HEK293 (cell line): ENCODE measurements around the gene PNPLA2.
A peak's percentile ranks its signal among the peaks of the same experiment; 100 is the strongest.

Experiments used
- CTCF ChIA-PET: fragments of 350-600 bp; formaldehyde crosslinking; extraction: SDS; loops from one replicate; lab custom pipeline; 2021; ENCODE audit warnings: antibody characterized with exemption; lab: Yijun Ruan, JAX
- POLR2A ChIA-PET: fragments of 300-600 bp; formaldehyde crosslinking; extraction: SDS; loops from one replicate; lab custom pipeline; 2020; ENCODE audit warnings: antibody characterized with exemption, inconsistent platforms; lab: Yijun Ruan, JAX
- H3K27ac ChIP-seq: fragments of 200-500 bp; sonication (Bioruptor generic); 2 replicates; pipeline ENCODE4 v1.5.1; 2014; ENCODE audit warnings: low read depth, low read length, control low read depth, inconsistent platforms; ENCODE audit errors: extremely low read depth
- H3K36me3 ChIP-seq, 2 experiments: fragments of 200-500 bp in 1 of 2; sonication (Bioruptor generic) in 1 of 2; 1 replicate in 1 of 2; 2 replicates in 1 of 2; pipeline ENCODE4 v1.5.1; 2014 to 2017; ENCODE audit warnings: inconsistent platforms in 2 of 2, low read length in 2 of 2; ENCODE audit not compliant: control insufficient read depth in 2 of 2, insufficient read depth in 1 of 2
- H3K4me1 ChIP-seq: fragments of 200-500 bp; sonication (Bioruptor generic); 2 replicates; pipeline ENCODE4 v1.5.1; 2014; ENCODE audit warnings: mild to moderate bottlenecking, low read length, inconsistent platforms; ENCODE audit not compliant: control insufficient read depth, insufficient read depth
- H3K4me3 ChIP-seq: 2 replicates; pipeline ENCODE4 v1.5.1; 2011; ENCODE audit warnings: low read depth, mild to moderate bottlenecking, control low read depth, low read length, moderate library complexity
- H3K9me3 ChIP-seq: fragments of 200-500 bp; sonication (Bioruptor generic); 2 replicates; pipeline ENCODE4 v1.5.1; 2014; ENCODE audit warnings: low read depth, low read length, inconsistent platforms; ENCODE audit not compliant: control insufficient read depth, insufficient read depth
- GLIS2 ChIP-seq: fragments of 450-650 bp; formaldehyde crosslinking; IDR thresholded peaks from 2 replicates; pipeline ENCODE4 v1.5.1; 2016; ENCODE audit warnings: missing biosample characterization, missing genetic modification characterization
- HOXC10 ChIP-seq: sonication (generic); formaldehyde crosslinking; IDR thresholded peaks from 2 replicates; pipeline ENCODE4 v1.8.1; 2023; ENCODE audit warnings: mild to moderate bottlenecking, missing genetic modification reagents
- MEIS1 ChIP-seq: sonication (generic); formaldehyde crosslinking; IDR thresholded peaks from 2 replicates; pipeline ENCODE4 v1.8.1; 2022; ENCODE audit warnings: missing genetic modification reagents, mild to moderate bottlenecking, borderline replicate concordance
- ZFP37 ChIP-seq: fragments of 450-650 bp; formaldehyde crosslinking; IDR thresholded peaks from 2 replicates; pipeline ENCODE4 v1.5.1; 2016; ENCODE audit warnings: missing biosample characterization, missing genetic modification characterization
- ZFP69B ChIP-seq: fragments of 450-650 bp; formaldehyde crosslinking; IDR thresholded peaks from 2 replicates; pipeline ENCODE4 v1.5.1; 2016; ENCODE audit warnings: missing biosample characterization, missing genetic modification characterization
- ZIC2 ChIP-seq: fragments of 450-650 bp; formaldehyde crosslinking; IDR thresholded peaks from 2 replicates; pipeline ENCODE4 v1.5.1; 2016; ENCODE audit warnings: missing biosample characterization, missing genetic modification characterization
- ZNF114 ChIP-seq: fragments of 450-650 bp; formaldehyde crosslinking; IDR thresholded peaks from 2 replicates; pipeline ENCODE4 v1.5.0; 2017; ENCODE audit warnings: missing biosample characterization, missing genetic modification characterization
- ZNF184 ChIP-seq: fragments of 450-650 bp; IDR thresholded peaks from 2 replicates; pipeline ENCODE4 v1.5.1; 2018; ENCODE audit warnings: missing biosample characterization, mild to moderate bottlenecking, missing genetic modification characterization
- ZNF19 ChIP-seq: fragments of 450-650 bp; formaldehyde crosslinking; IDR thresholded peaks from 2 replicates; pipeline ENCODE4; 2016; ENCODE audit warnings: missing biosample characterization, missing genetic modification characterization, low read depth
- ZNF335 ChIP-seq: fragments of 450-650 bp; formaldehyde crosslinking; conservative IDR thresholded peaks from 2 replicates; pipeline ENCODE4 v1.5.1; 2016; ENCODE audit warnings: missing biosample characterization, missing genetic modification characterization
- ZNF37A ChIP-seq: fragments of 450-650 bp; IDR thresholded peaks from 2 replicates; pipeline ENCODE4 v1.5.1; 2018; ENCODE audit warnings: missing biosample characterization, missing genetic modification characterization
- ZNF48 ChIP-seq: fragments of 450-650 bp; formaldehyde crosslinking; IDR thresholded peaks from 2 replicates; pipeline ENCODE4 v1.5.1; 2016; ENCODE audit warnings: missing biosample characterization, missing genetic modification characterization
- ZNF555 ChIP-seq: fragments of 450-650 bp; formaldehyde crosslinking; conservative IDR thresholded peaks from 2 replicates; pipeline ENCODE4 v1.5.1; 2017; ENCODE audit warnings: missing biosample characterization, mild to moderate bottlenecking, missing genetic modification characterization, inconsistent platforms
- ZNF600 ChIP-seq: fragments of 450-650 bp; formaldehyde crosslinking; IDR thresholded peaks from 2 replicates; pipeline ENCODE4 v1.5.1; 2016; ENCODE audit warnings: missing biosample characterization, missing genetic modification characterization
- ZNF610 ChIP-seq: fragments of 450-650 bp; formaldehyde crosslinking; IDR thresholded peaks from 2 replicates; pipeline ENCODE4 v1.5.1; 2016; ENCODE audit warnings: missing biosample characterization, missing genetic modification characterization, borderline replicate concordance
- ZNF626 ChIP-seq: fragments of 450-650 bp; sonication (Bioruptor Pico); formaldehyde crosslinking; IDR thresholded peaks from 2 replicates; pipeline ENCODE4 v1.5.1; 2018; ENCODE audit warnings: missing biosample characterization, missing genetic modification characterization, inconsistent platforms
- ZNF629 ChIP-seq: fragments of 450-650 bp; formaldehyde crosslinking; IDR thresholded peaks from 2 replicates; pipeline ENCODE4 v1.5.1; 2017; ENCODE audit warnings: missing biosample characterization, missing genetic modification characterization
- ZNF654 ChIP-seq: fragments of 450-650 bp; formaldehyde crosslinking; IDR thresholded peaks from 2 replicates; pipeline ENCODE4 v1.5.1; 2016; ENCODE audit warnings: low read depth, missing biosample characterization, missing genetic modification characterization
- ZNF670 ChIP-seq: fragments of 450-650 bp; formaldehyde crosslinking; IDR thresholded peaks from 2 replicates; pipeline ENCODE4 v1.5.1; 2016; ENCODE audit warnings: missing biosample characterization, missing genetic modification characterization, low read depth
- ZNF792 ChIP-seq: fragments of 450-650 bp; formaldehyde crosslinking; IDR thresholded peaks from 2 replicates; pipeline ENCODE4 v1.5.1; 2016; ENCODE audit warnings: missing biosample characterization, missing genetic modification characterization
- ZNF843 ChIP-seq: fragments of 450-650 bp; formaldehyde crosslinking; IDR thresholded peaks from 2 replicates; pipeline ENCODE4 v1.5.1; 2016; ENCODE audit warnings: missing biosample characterization, missing genetic modification characterization
- TF ChIP-seq, protein P1 (sequence below): fragments of 450-650 bp; formaldehyde crosslinking; IDR thresholded peaks from 2 replicates; pipeline ENCODE4 v1.5.1; 2016; ENCODE audit warnings: missing biosample characterization, missing genetic modification characterization
- TF ChIP-seq, protein P2 (sequence below): fragments of 450-650 bp; formaldehyde crosslinking; IDR thresholded peaks from 2 replicates; pipeline ENCODE4 v1.5.1; 2016; ENCODE audit warnings: missing biosample characterization, missing genetic modification characterization

The PNPLA2 gene

DNA sequence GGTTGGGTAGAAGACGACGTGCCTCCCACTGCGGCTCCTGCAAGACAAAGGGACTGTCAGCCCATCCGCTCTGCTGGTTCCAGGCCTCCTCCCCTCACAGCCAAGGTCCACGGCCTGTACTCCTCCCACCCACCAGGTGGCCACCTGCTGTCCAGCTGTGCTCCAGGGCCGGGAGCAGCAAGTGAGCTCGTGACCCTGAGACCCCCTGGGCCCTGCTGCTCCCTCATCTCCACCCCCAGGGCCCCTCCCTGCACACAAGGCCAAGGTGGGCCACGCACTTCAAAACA is 51.4 kb downstream of the PNPLA2 start:
- Histone ChIP-seq H3K36me3 (peaks cover 0 to 45% of the 10 kb centered on the region in 2 experiments; a peak in 1 of 3 replicates), H3K27ac (no peak overlapping the region), H3K4me3 (no peak overlapping the region), H3K9me3 (no peaks in the 10 kb centered on the region), H3K4me1 (no peaks in the 10 kb centered on the region)
- TF ChIP-seq ZNF37A (tag by site-specific recombination) (no peak), ZIC2 (tag by site-specific recombination) (peak; percentile 70), ZNF555 (tag by site-specific recombination) (no peak), HOXC10 (CRISPR knock-in tag) (no peak), MEIS1 (no peak)
- ChIA-PET POLR2A (no interaction called here), CTCF (no interaction called here)

DNA sequence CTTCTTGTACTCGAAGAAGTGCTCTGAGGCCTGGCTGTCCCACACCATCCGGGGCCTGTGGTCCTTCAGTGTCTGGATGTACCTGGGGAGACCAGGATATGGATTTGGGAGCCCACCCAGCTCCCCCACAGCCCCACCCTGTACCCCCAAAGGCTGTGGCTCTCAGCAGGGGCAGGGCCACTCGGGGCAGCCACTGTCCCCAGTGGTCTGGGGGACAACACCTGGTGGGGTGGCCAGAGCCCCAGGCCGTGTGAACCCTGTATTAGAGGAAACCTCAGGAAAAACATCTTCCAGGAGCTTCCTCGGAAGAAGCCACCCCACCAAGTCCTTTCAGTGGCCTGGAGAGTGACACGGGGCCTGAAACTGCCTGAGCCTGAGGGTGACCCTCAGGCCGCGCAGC is 51.7 kb downstream of the PNPLA2 start:
- Histone ChIP-seq H3K4me3 (no peak overlapping the region), H3K27ac (no peak overlapping the region), H3K9me3 (no peaks in the 10 kb centered on the region), H3K4me1 (no peaks in the 10 kb centered on the region), H3K36me3 (peaks cover 0 to 48% of the 10 kb centered on the region in 2 experiments; a peak in 1 of 3 replicates)
- ChIA-PET CTCF (no interaction called here), POLR2A (no interaction called here)
- TF ChIP-seq ZFP69B (tag by site-specific recombination) (no peak), ZNF792 (tag by site-specific recombination) (no peak), ZNF843 (tag by site-specific recombination) (no peak), ZNF610 (tag by site-specific recombination) (no peak)
- TF ChIP-seq, protein P1, sequence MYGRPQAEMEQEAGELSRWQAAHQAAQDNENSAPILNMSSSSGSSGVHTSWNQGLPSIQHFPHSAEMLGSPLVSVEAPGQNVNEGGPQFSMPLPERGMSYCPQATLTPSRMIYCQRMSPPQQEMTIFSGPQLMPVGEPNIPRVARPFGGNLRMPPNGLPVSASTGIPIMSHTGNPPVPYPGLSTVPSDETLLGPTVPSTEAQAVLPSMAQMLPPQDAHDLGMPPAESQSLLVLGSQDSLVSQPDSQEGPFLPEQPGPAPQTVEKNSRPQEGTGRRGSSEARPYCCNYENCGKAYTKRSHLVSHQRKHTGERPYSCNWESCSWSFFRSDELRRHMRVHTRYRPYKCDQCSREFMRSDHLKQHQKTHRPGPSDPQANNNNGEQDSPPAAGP (tag by site-specific recombination), result no peak

DNA sequence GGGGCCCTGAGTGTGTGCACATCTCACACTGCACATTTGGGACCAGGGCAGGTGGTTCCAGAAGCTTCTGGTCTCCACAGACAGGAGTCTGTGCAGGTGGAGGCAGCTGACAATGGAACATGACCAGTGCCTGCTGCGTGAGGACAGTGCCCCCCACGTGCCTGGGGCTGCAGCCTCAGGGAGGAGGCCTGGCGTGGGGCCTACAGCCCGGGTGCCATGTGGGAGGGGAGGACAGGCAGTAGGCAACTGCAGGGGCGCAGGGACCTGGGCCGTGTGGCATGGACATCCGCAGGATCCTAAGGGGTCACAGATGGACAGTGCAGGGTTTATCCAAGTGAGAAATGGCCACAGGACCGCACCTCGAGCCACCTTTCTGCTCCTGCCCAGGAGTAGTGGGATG is 52.8 kb downstream of the PNPLA2 start:
- peaks cover 0 to 53% of the 10 kb centered on the region in 2 experiments; a peak in 1 of 3 replicates for H3K36me3 ChIP-seq
- ChIA-PET CTCF (interaction anchor here (0.9 kb wide), 1 partner anchor 23 kb away, joined by 3 read pairs; no protein-coding TSS in a partner anchor), POLR2A (no interaction called here)
- no peaks in the 10 kb centered on the region for H3K9me3 ChIP-seq
- no peak overlapping the region for H3K27ac ChIP-seq
- no peak overlapping the region for H3K4me3 ChIP-seq
- TF ChIP-seq ZNF114 (no peak), ZNF184 (tag by site-specific recombination) (no peak), ZNF626 (tag by site-specific recombination) (no peak), ZNF335 (tag by site-specific recombination) (no peak), ZNF48 (tag by site-specific recombination) (no peak), ZNF654 (no peak)
- TF ChIP-seq, protein P2, sequence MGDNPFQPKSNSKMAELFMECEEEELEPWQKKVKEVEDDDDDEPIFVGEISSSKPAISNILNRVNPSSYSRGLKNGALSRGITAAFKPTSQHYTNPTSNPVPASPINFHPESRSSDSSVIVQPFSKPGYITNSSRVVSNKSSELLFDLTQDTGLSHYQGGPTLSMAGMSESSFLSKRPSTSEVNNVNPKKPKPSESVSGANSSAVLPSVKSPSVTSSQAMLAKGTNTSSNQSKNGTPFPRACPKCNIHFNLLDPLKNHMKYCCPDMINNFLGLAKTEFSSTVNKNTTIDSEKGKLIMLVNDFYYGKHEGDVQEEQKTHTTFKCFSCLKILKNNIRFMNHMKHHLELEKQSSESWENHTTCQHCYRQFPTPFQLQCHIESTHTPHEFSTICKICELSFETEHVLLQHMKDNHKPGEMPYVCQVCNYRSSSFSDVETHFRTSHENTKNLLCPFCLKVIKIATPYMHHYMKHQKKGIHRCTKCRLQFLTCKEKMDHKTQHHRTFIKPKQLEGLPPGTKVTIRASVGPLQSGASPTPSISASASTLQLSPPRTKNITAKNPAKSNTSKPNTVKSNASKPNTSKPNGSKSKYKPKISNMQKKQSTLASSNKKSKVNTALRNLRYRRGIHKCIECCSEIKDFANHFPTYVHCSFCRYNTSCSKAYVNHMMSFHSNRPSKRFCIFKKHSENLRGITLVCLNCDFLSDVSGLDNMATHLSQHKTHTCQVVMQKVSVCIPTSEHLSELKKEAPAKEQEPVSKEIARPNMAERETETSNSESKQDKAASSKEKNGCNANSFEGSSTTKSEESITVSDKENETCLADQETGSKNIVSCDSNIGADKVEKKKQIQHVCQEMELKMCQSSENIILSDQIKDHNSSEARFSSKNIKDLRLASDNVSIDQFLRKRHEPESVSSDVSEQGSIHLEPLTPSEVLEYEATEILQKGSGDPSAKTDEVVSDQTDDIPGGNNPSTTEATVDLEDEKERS, result no peak
- H3K4me1 ChIP-seq, result no peaks in the 10 kb centered on the region

DNA sequence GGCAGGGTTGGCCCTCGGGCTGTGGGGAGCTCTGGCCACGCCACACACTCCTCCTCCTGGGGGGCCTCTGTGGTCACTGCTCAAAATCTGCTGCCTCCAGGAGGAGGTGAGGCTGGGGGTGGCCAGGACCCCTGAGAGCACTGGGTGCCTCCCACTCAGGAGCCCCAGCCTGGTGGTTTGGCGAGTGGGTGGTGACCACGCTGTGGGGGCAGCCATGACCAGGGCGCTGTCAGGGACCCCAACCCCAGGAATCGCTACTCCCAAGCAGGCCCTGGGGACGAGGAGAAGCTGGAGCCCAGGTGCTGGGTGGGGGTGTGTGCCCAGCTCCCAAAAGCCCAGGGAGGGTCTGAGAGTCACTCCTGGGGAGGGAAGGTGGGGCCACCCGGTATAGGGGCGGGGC is 54.1 kb downstream of the PNPLA2 start:
- H3K27ac ChIP-seq, result no peak overlapping the region

More for the DNA sequence above, 54.1 kb downstream of the PNPLA2 start:
- Histone ChIP-seq H3K4me1 (no peaks in the 10 kb centered on the region), H3K4me3 (no peak overlapping the region)
- CTCF ChIA-PET, result no interaction called here
- TF ChIP-seq ZNF626 (tag by site-specific recombination), result no peak
- TF ChIP-seq ZNF19 (tag by site-specific recombination), result no peak
- TF ChIP-seq GLIS2 (tag by site-specific recombination), result 0 out of 2 replicates have a peak, but pooled peaks have one; percentile 36
- no peak for TF ChIP-seq ZNF600 (tag by site-specific recombination)
- no peak for TF ChIP-seq ZNF670
- no peak for TF ChIP-seq ZFP37
- TF ChIP-seq ZNF629, result no peak
- TF ChIP-seq, all 188 proteins: peak for 1
- Histone ChIP-seq H3K9me3 (no peaks in the 10 kb centered on the region), H3K36me3 (peaks cover 0 to 61% of the 10 kb centered on the region in 2 experiments; a peak in 2 of 3 replicates)
- POLR2A ChIA-PET, result no interaction called here
